Panc1 (cell line): Measurements from ENCODE around the gene MAMDC2. TPM values are rescaled to one million over a fixed set of nuclear protein-coding genes. Genes with fewer than 3 reads are reported as not detected.

ENCODE experiments used
- ATAC-seq: fragments of 200-7000 bp; cut with Tn5 transposase; 2 replicates; pipeline ENCODE4 v1.9.1; 2020; ENCODE audit warnings: mild to moderate bottlenecking, moderate library complexity
- BruUV-seq: library from RNA; stranded (reverse); fragments of 400-500 nt; replicated peaks from 2 replicates; lab custom pipeline; 2021; lab: Mats Ljungman, UMichigan
- CTCF ChIA-PET: fragments of 300-600 bp; sonication (Branson Sonifier 250); formaldehyde crosslinking; loops from one replicate; lab custom pipeline; 2022; ENCODE audit warnings: antibody characterized with exemption; lab: Charles Lee
- POLR2A ChIA-PET: fragments of 300-600 bp; sonication (Branson Sonifier 250); formaldehyde crosslinking; loops from one replicate; lab custom pipeline; 2022; ENCODE audit warnings: antibody characterized with exemption; lab: Charles Lee
- DNase-seq: peaks from one replicate; pipeline ENCODE4 v3.0.0-alpha.2; 2010; ENCODE audit warnings: low read depth, low spot score
- H3K27ac ChIP-seq: 2 replicates; pipeline ENCODE4 v1.5.1; 2011; ENCODE audit warnings: mild to moderate bottlenecking, low read length, inconsistent platforms
- H3K27me3 ChIP-seq: fragments of 200-500 bp; sonication (Bioruptor generic); 2 replicates; pipeline ENCODE4 v1.6.0; 2014; ENCODE audit warnings: low read length, inconsistent platforms; ENCODE audit not compliant: control insufficient read depth, insufficient read depth
- H3K36me3 ChIP-seq: fragments of 200-500 bp; sonication (Bioruptor generic); 2 replicates; pipeline ENCODE4 v1.5.1; 2014; ENCODE audit warnings: inconsistent platforms, mild to moderate bottlenecking, low read length, moderate library complexity; ENCODE audit not compliant: control insufficient read depth, insufficient read depth
- H3K4me1 ChIP-seq: 2 replicates; pipeline ENCODE4 v1.5.1; 2011; ENCODE audit warnings: inconsistent platforms, mild to moderate bottlenecking, low read length, moderate library complexity; ENCODE audit not compliant: control insufficient read depth, insufficient read depth
- H3K4me3 ChIP-seq, 2 experiments: 2 replicates each; pipeline ENCODE4 v1.5.1; 2011 to 2012; ENCODE audit warnings: low read depth in 2 of 2, low read length in 2 of 2, mild to moderate bottlenecking in 2 of 2, inconsistent platforms in 1 of 2, moderate library complexity in 1 of 2
- H3K9me3 ChIP-seq: fragments of 200-500 bp; sonication (Bioruptor generic); 2 replicates; pipeline ENCODE4 v1.5.1; 2014; ENCODE audit warnings: low read depth, mild to moderate bottlenecking, inconsistent platforms, low read length, moderate library complexity; ENCODE audit not compliant: control insufficient read depth, insufficient read depth
- CTCF ChIP-seq: fragments of 450-650 bp; IDR thresholded peaks from 2 replicates; pipeline ENCODE4 v1.5.1; 2017; ENCODE audit warnings: mild to moderate bottlenecking
- POLR2AphosphoS5 ChIP-seq: IDR thresholded peaks from 2 replicates; pipeline ENCODE4 v1.6.1; 2012; ENCODE audit warnings: mild to moderate bottlenecking, low read depth, low read length, moderate library complexity
- REST ChIP-seq, 2 experiments: IDR thresholded peaks; 2 replicates each; pipeline ENCODE4 v1.6.1; 2011 to 2012; ENCODE audit warnings: low read depth in 2 of 2, control low read depth in 1 of 2, low read length in 1 of 2, mild to moderate bottlenecking in 1 of 2, moderate library complexity in 1 of 2; ENCODE audit not compliant: insufficient read depth in 1 of 2
- SIN3A ChIP-seq: IDR thresholded peaks from 2 replicates; pipeline ENCODE4 v1.6.1; 2012; ENCODE audit warnings: low read depth, mild to moderate bottlenecking, low read length, moderate library complexity, borderline replicate concordance; ENCODE audit not compliant: insufficient read depth
- TCF7L2 ChIP-seq: IDR thresholded peaks from 2 replicates; pipeline ENCODE4 v1.6.1; 2011; ENCODE audit warnings: mild to moderate bottlenecking, low read depth, low read length, inconsistent platforms
- in situ Hi-C: cut with HindIII; loops from 2 replicates; pipeline ENCODE4 v1.10.0; 2016; ENCODE audit warnings: low sequenced_read_pairs, low pct_unique_long_range_greater_than_20kb
- intact Hi-C: fragments of 100-400 bp; cut with micrococcal nuclease; formaldehyde crosslinking; loops from one replicate; pipeline ENCODE4 v1.10.0; 2022; ENCODE audit not compliant: unreplicated experiment
- total RNA-seq: library from RNA; stranded (reverse); gene quantifications from one replicate; pipeline ENCODE4 v1.2.1, GENCODE V29; 2021; ENCODE audit not compliant: unreplicated experiment

The MAMDC2 gene
- total RNA-seq, 1 experiment from 2014 or later: 1.5 TPM

- DNase-seq: no peak
- no peak for ATAC-seq
- POLR2A ChIA-PET: no interaction called here
- H3K4me1 ChIP-seq: no peaks in the 10 kb centered on the region
- CTCF ChIA-PET: no interaction called here
- no peaks in the 10 kb centered on the region for H3K36me3 ChIP-seq
- H3K9me3 ChIP-seq: no peaks in the 10 kb centered on the region
- no TSS peak for BruUV-seq
- no peak overlapping the region for H3K27ac ChIP-seq
- H3K27me3 ChIP-seq: no peaks in the 10 kb centered on the region
- H3K4me3 ChIP-seq: no peak overlapping the region
- no peak for TF ChIP-seq REST (IDR thresholded peaks at IDR 0.05; ENCODE audit: insufficient read depth in 1 of 2, low read depth in 2 of 2, low read length in 1 of 2)
- no peak for TF ChIP-seq TCF7L2
- intact Hi-C loops: no loop called here
- in situ Hi-C loops: no loop called here
Observed at GRCh38 chr9:70007831-70008230, 35.8 kb upstream of the MAMDC2 start.

GRCh38 chr9:70010015-70010414, 33.6 kb upstream of the MAMDC2 start:
- intact Hi-C loops: loop anchor here (5.0 kb wide), 1 partner anchor 38 kb away; no protein-coding TSS in a partner anchor

More at GRCh38 chr9:70010015-70010414, 33.6 kb upstream of the MAMDC2 start:
- Histone ChIP-seq H3K27me3 (no peaks in the 10 kb centered on the region), H3K4me3 (no peak overlapping the region), H3K9me3 (no peaks in the 10 kb centered on the region), H3K27ac (no peak overlapping the region), H3K36me3 (no peaks in the 10 kb centered on the region), H3K4me1 (no peaks in the 10 kb centered on the region)
- no peak for TF ChIP-seq POLR2AphosphoS5
- no peak for TF ChIP-seq TCF7L2
- TF ChIP-seq CTCF: no peak
- TF ChIP-seq SIN3A: no peak
- no peak for TF ChIP-seq REST (IDR thresholded peaks at IDR 0.05; ENCODE audit: insufficient read depth in 1 of 2, low read depth in 2 of 2, low read length in 1 of 2)
- DNase-seq (no peak), ATAC-seq (no peak)
- POLR2A ChIA-PET: no interaction called here
- CTCF ChIA-PET: no interaction called here
- BruUV-seq: no TSS peak
- in situ Hi-C loops: no loop called here
